Omental fat pad (tissue), 4 donors: ENCODE measurements around the gene PPM1L. TPM values are rescaled to one million over a fixed set of nuclear protein-coding genes. Genes with fewer than 3 reads are reported as not detected.

Source experiments
- ATAC-seq: fragments of 150-250 bp; one replicate; pipeline ENCODE4 v1.9.1; 2016; ENCODE audit warnings: mild to moderate bottlenecking, moderate library complexity; ENCODE audit not compliant: low FRiP score
- DNase-seq: peaks from one replicate; pipeline ENCODE4 v3.0.0-alpha.2; 2019; ENCODE audit warnings: low spot score
- CTCF ChIP-seq, 3 donors: fragments of 450-650 bp; IDR thresholded peaks; one replicate each; pipeline ENCODE4 v1.5.1; 2016 to 2017; ENCODE audit warnings: antibody characterized with exemption in 3 of 3, mild to moderate bottlenecking in 3 of 3, moderate library complexity in 2 of 3
- total RNA-seq, 4 donors: library from RNA; depleted of rRNA; stranded (reverse); fragments of >200 nt; gene quantifications; one replicate each; pipeline ENCODE4 v1.1.0, GENCODE V29; 2016

The PPM1L gene
- total RNA-seq, 4 donors from 2014 or later, result 13.5 to 30.4 (median 18.0) TPM

DNA sequence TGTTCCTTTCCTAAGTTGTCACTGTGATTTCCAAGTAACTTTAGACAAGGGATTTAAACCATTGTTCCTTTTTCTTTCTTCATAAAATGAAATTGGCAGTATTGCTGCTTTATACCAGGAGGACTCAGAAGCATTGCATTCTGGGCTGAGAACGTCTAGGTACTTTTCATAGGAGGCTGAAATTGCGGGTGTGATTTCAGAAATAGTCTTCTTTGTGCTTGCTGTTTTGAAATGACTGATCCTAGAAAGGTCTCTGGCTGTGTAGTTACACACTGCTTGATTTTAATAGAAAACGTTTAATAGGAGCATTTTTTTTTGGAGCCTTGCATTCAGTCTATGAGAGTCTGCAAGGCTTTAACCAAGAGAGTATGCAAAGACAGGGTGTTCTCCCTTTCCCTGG, 56.3 kb downstream of the PPM1L start:
- ATAC-seq (no peak), DNase-seq (no peak)
- TF ChIP-seq CTCF (IDR thresholded peaks at IDR 0.05), result no peak

DNA sequence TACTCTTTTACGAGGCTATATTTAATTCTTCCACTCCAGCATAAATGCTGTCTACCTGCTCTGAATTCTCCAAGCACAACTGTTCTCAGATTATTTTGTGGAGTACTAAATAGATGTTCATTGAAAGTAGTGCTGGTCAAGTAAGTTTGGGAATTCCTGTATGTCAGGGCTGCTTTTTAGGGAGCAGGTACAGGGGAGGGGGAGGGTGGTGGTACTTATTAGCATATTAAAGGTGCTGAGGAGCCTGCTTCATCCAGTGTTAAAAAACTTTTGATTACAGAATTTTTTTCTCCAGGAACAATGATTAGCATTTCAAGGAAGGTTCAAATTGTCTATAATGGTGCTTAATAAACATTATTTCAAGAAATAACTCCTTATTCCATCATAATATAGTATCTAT, 59.2 kb downstream of the PPM1L start:
- ATAC-seq (no peak), DNase-seq (no peak)
- no peak for TF ChIP-seq CTCF (IDR thresholded peaks at IDR 0.05)

- no peak for ATAC-seq
- TF ChIP-seq CTCF (IDR thresholded peaks at IDR 0.05), result no peak
- no peak for DNase-seq
Measured at GRCh38 chr3:160820022-160820421, 64.0 kb downstream of the PPM1L start.

DNA sequence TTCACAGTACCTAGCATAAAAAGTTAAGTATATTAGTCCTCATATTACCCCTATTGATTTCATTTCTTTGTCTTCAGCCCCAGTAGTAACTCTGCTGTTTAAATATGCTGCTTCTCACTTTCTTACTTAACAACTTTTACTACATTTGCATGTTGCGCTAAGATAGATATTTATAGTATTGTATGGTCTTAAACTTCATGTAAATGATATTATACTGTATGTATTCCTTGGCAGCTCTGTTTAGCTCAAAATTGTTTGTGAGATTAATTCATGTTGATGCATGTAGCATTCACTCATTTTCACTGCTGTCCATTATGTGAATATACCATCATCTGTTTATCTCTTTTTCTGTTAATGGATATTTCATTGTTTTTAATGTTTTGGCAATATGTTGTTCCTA, 64.4 kb downstream of the PPM1L start:
- no peak for ATAC-seq
- TF ChIP-seq CTCF (IDR thresholded peaks at IDR 0.05), result no peak
- DNase-seq, result no peak

DNA sequence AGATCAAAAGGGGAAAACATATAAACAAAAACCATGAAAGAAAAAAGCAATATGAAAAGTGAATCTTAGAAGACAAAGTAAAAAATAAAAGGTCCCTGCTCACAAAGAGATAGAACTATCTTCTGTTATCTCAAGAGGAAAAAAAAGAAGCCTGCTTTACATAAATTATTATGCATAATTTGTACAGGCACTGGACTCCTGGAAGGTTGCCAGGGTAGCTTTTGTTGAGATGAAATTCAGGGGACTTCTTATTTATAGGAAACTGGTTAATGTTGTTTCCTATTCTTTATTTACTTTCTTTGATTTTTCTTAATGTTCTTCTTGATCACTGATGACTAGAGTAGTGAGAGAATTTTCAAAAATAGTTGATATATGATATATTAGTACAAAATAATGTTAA, 66.9 kb downstream of the PPM1L start:
- ATAC-seq (no peak), DNase-seq (no peak)
- no peak for TF ChIP-seq CTCF (IDR thresholded peaks at IDR 0.05)

DNA sequence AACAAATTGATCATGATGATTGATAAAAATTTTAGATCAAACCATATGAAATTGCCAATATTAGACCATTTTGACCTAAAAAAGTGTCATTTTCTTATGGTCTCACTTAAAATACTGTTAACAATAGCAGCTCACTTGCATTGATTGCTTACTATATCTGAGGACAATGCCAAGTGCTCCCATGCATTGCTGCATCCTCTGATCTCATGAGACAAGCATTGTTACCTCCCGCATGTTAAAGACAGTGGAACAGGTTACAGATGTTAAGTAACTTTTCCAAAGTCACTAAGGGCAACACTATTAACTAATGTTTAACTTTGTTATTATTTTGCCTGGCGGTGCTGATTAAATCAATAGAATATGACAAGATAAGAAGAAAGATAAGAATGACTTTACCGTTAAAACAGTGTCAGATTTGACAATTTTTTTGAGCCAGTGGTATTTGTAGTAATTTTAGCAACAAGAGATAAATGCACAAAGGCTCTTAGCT, 69.3 kb downstream of the PPM1L start:
- no peak for TF ChIP-seq CTCF (IDR thresholded peaks at IDR 0.05)

GRCh38 chr3:160826408-160826807, 70.4 kb downstream of the PPM1L start:
- ATAC-seq (no peak), DNase-seq (no peak)
- no peak for TF ChIP-seq CTCF (IDR thresholded peaks at IDR 0.05)

More for the DNA sequence above, 69.3 kb downstream of the PPM1L start:
- ATAC-seq (no peak), DNase-seq (no peak)
